Measurements from ENCODE around the gene ABHD6. TPM values are rescaled to one million over a fixed set of nuclear protein-coding genes. Genes with fewer than 3 reads are reported as not detected.

ABHD6 gene
- total and polyA plus RNA-seq, 2 donors (not counting 3 experiments of a cell fraction or from before 2014, with no cell fraction given): 5.8 to 7.5 TPM

DNA sequence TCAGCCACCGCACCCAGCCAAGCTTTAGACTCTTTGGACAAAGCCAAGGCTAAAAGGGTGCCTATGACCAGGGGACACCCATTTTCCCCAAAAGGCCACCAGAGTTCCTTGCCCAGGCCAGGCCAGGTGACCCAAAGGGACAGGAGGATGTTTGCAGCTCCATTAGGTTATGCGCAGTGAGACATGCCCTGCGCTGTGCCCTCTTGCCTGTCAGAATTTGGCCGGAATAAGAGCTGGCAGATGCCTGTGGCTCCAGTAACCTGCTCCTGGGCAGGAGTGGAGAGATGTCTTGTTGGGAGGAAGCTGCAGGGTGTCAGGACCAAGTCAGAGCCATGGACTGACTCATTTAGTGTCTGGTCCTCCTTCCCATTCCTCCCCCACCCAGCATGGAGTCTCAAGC is 47.3 kb upstream of the ABHD6 start:
- no peaks in the 10 kb centered on the region for H4K20me1 ChIP-seq (replicated peaks; ENCODE audit: control insufficient read depth, extremely low read depth, insufficient read depth, low read length)
- intact Hi-C loops (cut with micrococcal nuclease) (no loop called here), dilution Hi-C loops (cut with MboI; ENCODE audit: extremely low pct_ligation_motif_present, low sequenced_read_pairs) (loop anchor here (10.0 kb wide), 1 partner anchor 115 kb away; the partner anchor contains the start of genes HTD2 and RPP14)
- no peaks in the 10 kb centered on the region for H3K36me3 ChIP-seq (ENCODE audit: control insufficient read depth in 2 of 2, extremely low read depth in 1 of 2, insufficient read depth in 2 of 2, low read length in 2 of 2)
- H3K4me3 ChIP-seq (replicated peaks in 1 of 3; ENCODE audit: insufficient read depth in 1 of 3, low read depth in 1 of 3, low read length in 3 of 3): no peak overlapping the region
- TF ChIP-seq POLR2AphosphoS5 (IDR thresholded peaks at IDR 0.05; ENCODE audit: insufficient read depth, low read depth, low read length) (no peak), MYC (IDR thresholded peaks at IDR 0.05; ENCODE audit: low read depth, low read length) (no peak), FOS (IDR thresholded peaks at IDR 0.05; ENCODE audit: borderline replicate concordance, insufficient read depth, low read length) (no peak), GATA2 (IDR thresholded peaks at IDR 0.05; ENCODE audit: insufficient read depth, insufficient read length, low read depth, low read length) (no peak), JUN (IDR thresholded peaks at IDR 0.05; ENCODE audit: borderline replicate concordance, insufficient read depth, insufficient read length, low read depth) (no peak), EZH2 (IDR thresholded peaks at IDR 0.05; ENCODE audit: borderline replicate concordance, low read depth, low read length, severe bottlenecking) (no peak), POLR2A (IDR thresholded peaks at IDR 0.05; ENCODE audit: low read depth, low read length) (no peak)
- TF ChIP-seq, protein P1, sequence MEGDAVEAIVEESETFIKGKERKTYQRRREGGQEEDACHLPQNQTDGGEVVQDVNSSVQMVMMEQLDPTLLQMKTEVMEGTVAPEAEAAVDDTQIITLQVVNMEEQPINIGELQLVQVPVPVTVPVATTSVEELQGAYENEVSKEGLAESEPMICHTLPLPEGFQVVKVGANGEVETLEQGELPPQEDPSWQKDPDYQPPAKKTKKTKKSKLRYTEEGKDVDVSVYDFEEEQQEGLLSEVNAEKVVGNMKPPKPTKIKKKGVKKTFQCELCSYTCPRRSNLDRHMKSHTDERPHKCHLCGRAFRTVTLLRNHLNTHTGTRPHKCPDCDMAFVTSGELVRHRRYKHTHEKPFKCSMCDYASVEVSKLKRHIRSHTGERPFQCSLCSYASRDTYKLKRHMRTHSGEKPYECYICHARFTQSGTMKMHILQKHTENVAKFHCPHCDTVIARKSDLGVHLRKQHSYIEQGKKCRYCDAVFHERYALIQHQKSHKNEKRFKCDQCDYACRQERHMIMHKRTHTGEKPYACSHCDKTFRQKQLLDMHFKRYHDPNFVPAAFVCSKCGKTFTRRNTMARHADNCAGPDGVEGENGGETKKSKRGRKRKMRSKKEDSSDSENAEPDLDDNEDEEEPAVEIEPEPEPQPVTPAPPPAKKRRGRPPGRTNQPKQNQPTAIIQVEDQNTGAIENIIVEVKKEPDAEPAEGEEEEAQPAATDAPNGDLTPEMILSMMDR (IDR thresholded peaks at IDR 0.05; ENCODE audit: extremely low read depth in 1 of 2, insufficient read depth in 1 of 2, low read depth in 1 of 2, low read length in 2 of 2): no peak
- TF ChIP-seq, protein P2, sequence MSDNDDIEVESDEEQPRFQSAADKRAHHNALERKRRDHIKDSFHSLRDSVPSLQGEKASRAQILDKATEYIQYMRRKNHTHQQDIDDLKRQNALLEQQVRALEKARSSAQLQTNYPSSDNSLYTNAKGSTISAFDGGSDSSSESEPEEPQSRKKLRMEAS (IDR thresholded peaks at IDR 0.05; ENCODE audit: insufficient read depth, insufficient read length): no peak
- no peak overlapping the region for H3K4me2 ChIP-seq (ENCODE audit: insufficient read depth, low read length)
- no peaks in the 10 kb centered on the region for H3K27me3 ChIP-seq (ENCODE audit: control insufficient read depth in 2 of 2, insufficient read depth in 2 of 2, low read length in 2 of 2)
- ChIA-PET POLR2A (interaction anchor here (0.6 kb wide), 1 partner anchor 108 kb away, joined by 5 read pairs; no protein-coding TSS in a partner anchor), CTCF (interaction anchor here (0.9 to 10.8 kb wide), 7 partner anchors 9 to 116 kb away, joined by 3 to 369 read pairs (median 80); partner anchors contain the start of genes ABHD6, HTD2 and RPP14)
- no peak overlapping the region for H2AFZ ChIP-seq (ENCODE audit: low read depth, low read length)
- no peaks in the 10 kb centered on the region for H3K4me1 ChIP-seq (ENCODE audit: control insufficient read depth, extremely low read depth, insufficient read depth, low read length)
- BruUV-seq (replicated peaks): no TSS peak
- DNase-seq (ENCODE audit: low read depth, low spot score): no peak
- FAIRE-seq: no peak
- H3K9ac ChIP-seq (replicated peaks; ENCODE audit: extremely low read depth, insufficient read depth, low read length): no peak overlapping the region
- no peaks in the 10 kb centered on the region for H3K9me3 ChIP-seq (replicated peaks; ENCODE audit: control insufficient read depth, insufficient read depth, low read length)
- H3K27ac ChIP-seq (ENCODE audit: insufficient read depth, low read depth, low read length): no peak overlapping the region
- no peaks in the 10 kb centered on the region for H3K79me2 ChIP-seq (ENCODE audit: control insufficient read depth, insufficient read depth, low read length)
- no peaks in the 10 kb centered on the region for H3K9me1 ChIP-seq (replicated peaks; ENCODE audit: control insufficient read depth, extremely low read depth, insufficient read depth, low read length)
